Calu3 (cell line): ENCODE results near the gene HS3ST3B1. TPM values are rescaled to one million over a fixed set of nuclear protein-coding genes. Genes with fewer than 3 reads are reported as not detected.

Experiments used
- BruUV-seq: library from RNA; stranded (reverse); fragments of 400-500 nt; replicated peaks from 2 replicates; lab custom pipeline; 2021; lab: Mats Ljungman, UMichigan
- CTCF ChIA-PET: fragments of 300-600 bp; sonication (Branson Sonifier 250); formaldehyde crosslinking; loops from one replicate; lab custom pipeline; 2022; ENCODE audit warnings: antibody characterized with exemption; lab: Charles Lee
- DNase-seq: peaks from one replicate; pipeline ENCODE4 v3.0.0; 2022
- H3K27ac Mint-ChIP-seq: one replicate; pipeline ENCODE4 v1.8.0; 2022; ENCODE audit warnings: mixed read lengths; ENCODE audit not compliant: unreplicated experiment
- H3K27me3 Mint-ChIP-seq: one replicate; pipeline ENCODE4 v1.8.0; 2022; ENCODE audit warnings: mixed read lengths; ENCODE audit not compliant: unreplicated experiment
- H3K36me3 Mint-ChIP-seq: one replicate; pipeline ENCODE4 v1.8.0; 2022; ENCODE audit warnings: mild to moderate bottlenecking, moderate library complexity, mixed read lengths; ENCODE audit not compliant: insufficient read depth, unreplicated experiment
- H3K4me1 Mint-ChIP-seq: one replicate; pipeline ENCODE4 v1.8.0; 2022; ENCODE audit warnings: mild to moderate bottlenecking, low read depth, mixed read lengths; ENCODE audit not compliant: unreplicated experiment
- H3K4me3 Mint-ChIP-seq: one replicate; pipeline ENCODE4 v1.8.0; 2022; ENCODE audit warnings: mild to moderate bottlenecking, low read depth, moderate library complexity, mixed read lengths; ENCODE audit not compliant: unreplicated experiment
- H3K9me3 Mint-ChIP-seq: one replicate; pipeline ENCODE4 v1.8.0; 2022; ENCODE audit warnings: low read depth, mixed read lengths; ENCODE audit not compliant: unreplicated experiment
- CTCF ChIP-seq: fragments of 200-600 bp; IDR thresholded peaks from one replicate; pipeline ENCODE4 v1.8.0; 2022; ENCODE audit warnings: antibody characterized with exemption; ENCODE audit not compliant: unreplicated experiment
- intact Hi-C: fragments of 100-400 bp; cut with micrococcal nuclease; formaldehyde crosslinking; loops from one replicate; pipeline ENCODE4 v1.10.0; 2022; ENCODE audit not compliant: unreplicated experiment
- total RNA-seq: library from RNA; stranded (reverse); gene quantifications from 2 replicates; pipeline ENCODE4 v1.2.3, GENCODE V29; 2022

The HS3ST3B1 gene
- total RNA-seq, 1 experiment from 2014 or later: 0.80 TPM

DNA sequence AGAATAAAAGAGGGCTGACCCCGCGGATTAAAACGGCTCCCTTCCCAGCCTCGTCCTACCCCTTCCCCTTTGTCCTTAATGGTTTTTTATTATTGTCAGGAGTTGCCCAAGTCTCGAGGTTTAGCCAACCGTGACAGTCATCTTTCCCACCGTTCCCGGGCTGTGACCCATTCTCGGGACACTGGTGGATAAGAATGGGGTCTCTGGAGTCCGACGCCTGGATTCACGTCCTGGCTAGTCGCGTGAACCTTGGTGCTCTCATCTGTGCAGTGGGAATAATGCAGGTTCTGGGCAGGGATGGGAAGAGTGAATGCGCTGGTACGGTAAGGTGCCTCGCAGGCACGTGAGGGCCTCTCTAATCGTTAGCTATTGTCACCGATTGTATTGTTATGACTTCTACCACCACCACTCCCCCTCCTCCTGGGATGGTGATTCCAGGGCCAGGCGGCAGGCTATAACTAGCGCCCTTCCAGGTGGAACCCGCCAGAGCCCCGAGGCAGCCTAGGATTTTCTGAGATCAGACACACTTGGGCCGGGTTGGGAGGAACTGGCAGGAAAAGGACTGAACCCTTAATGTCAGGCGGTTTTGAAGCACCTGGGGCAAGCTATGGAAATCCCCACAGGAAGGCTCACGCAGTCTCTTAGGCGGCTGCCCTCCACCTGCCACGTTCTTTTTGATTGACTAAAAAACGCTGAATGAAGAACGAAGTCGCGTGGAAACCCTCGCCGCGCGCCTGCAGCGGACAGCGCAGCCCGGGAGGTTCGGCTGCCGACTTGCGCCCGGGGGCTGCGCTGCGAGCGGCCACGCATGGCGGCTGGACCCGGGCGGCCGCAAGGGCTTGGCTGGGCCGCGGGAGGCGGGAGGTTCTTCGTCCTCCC is 2.7 kb downstream of the HS3ST3B1 start:
- H3K27ac Mint-ChIP-seq: no peak overlapping the region
- H3K27me3 Mint-ChIP-seq: peaks cover 38% of the 10 kb centered on the region
- H3K36me3 Mint-ChIP-seq: peaks cover 10% of the 10 kb centered on the region
- intact Hi-C loops: loop anchor here (5.0 to 10.0 kb wide), 4 partner anchors 231 to 871 kb away; no protein-coding TSS in a partner anchor
- no TSS peak for BruUV-seq
- no peaks in the 10 kb centered on the region for H3K9me3 Mint-ChIP-seq
- peak overlapping the region; percentile 0 for H3K4me3 Mint-ChIP-seq
- CTCF ChIA-PET: no interaction called here
- DNase-seq: no peak
- no peak for TF ChIP-seq CTCF
- peaks cover 12% of the 10 kb centered on the region for H3K4me1 Mint-ChIP-seq

DNA sequence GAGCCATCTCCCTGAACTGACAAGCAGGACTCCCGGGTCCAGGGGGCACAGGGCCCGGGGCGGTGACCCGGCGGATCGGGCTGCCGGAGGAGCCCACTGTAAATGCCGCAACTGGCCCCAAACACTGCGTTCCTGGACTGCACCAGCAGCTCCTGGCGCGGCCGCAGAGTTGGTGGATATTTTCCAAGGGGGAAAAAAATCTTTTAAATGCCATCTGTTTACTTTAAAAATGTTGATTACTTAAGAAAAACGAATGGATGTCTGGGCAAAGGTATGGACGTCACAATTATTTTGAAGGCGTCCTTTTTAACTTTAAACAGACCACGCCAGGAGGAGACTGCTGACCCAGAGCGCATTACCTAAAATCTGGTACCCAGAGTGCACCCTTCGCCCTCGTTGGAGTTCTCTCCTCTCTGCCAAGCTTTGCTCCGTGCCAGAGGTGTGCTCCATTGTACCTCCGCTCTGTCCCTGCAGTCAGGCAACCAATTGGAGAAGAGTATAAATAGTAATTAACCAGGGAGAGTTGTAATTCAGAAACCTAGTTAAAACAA is 3.4 kb downstream of the HS3ST3B1 start:
- peaks cover 12% of the 10 kb centered on the region for H3K4me1 Mint-ChIP-seq

GRCh38 chr17:14304773-14305517 is 4.1 kb downstream of the HS3ST3B1 start:
- DNase-seq: no peak
- no peak for TF ChIP-seq CTCF
- intact Hi-C loops: loop anchor here (5.0 to 10.0 kb wide), 5 partner anchors 233 to 870 kb away; no protein-coding TSS in a partner anchor
- Mint-ChIP-seq H3K9me3 (no peaks in the 10 kb centered on the region), H3K36me3 (peaks cover 13% of the 10 kb centered on the region), H3K4me3 (no peak overlapping the region), H3K27me3 (peaks cover 38% of the 10 kb centered on the region), H3K27ac (no peak overlapping the region), H3K4me1 (peaks cover 10% of the 10 kb centered on the region)
- CTCF ChIA-PET: no interaction called here
- no TSS peak for BruUV-seq

More for the DNA sequence above, 3.4 kb downstream of the HS3ST3B1 start:
- no peak overlapping the region for H3K27ac Mint-ChIP-seq
- no peak for DNase-seq
- TF ChIP-seq CTCF: no peak
- peaks cover 38% of the 10 kb centered on the region for H3K27me3 Mint-ChIP-seq
- H3K9me3 Mint-ChIP-seq: no peaks in the 10 kb centered on the region
- peaks cover 13% of the 10 kb centered on the region for H3K36me3 Mint-ChIP-seq
- CTCF ChIA-PET: no interaction called here
- no peak overlapping the region for H3K4me3 Mint-ChIP-seq
- BruUV-seq: no TSS peak
- intact Hi-C loops: loop anchor here (5.0 to 10.0 kb wide), 4 partner anchors 232 to 871 kb away; no protein-coding TSS in a partner anchor

DNA sequence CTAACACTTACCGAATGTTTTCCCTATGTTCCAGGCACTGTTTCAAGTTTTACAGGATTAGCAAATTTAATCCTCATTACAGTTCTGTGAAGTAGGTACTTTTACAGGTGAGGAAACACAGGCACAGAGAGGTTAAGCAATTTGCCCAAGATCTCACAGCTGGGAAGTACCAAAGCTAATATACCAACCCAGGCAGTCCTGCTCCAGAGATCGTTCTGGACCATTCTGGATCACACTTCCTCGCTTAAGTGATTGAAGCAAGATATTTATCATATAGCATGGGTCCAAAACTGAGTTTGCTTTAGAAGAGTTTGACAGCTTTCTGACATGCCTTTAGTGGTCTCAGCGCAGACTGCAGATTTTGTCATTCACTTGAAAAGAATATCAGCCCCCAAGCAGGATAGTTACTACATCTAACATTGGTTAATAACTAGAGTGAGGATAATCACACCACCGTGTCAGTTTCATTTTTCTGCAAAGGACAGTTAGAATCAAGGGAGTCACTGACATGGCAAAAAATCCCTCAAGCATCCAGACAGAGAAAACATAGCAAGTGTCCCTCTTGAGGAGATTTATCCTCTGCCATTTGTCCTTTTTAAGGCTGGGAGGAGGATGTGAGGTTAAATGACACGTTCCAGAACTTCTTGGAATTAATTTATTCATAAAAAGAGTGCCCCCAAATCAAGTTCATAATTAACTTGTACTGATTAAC is 5.1 kb downstream of the HS3ST3B1 start:
- no peak overlapping the region for H3K27ac Mint-ChIP-seq
- TF ChIP-seq CTCF: no peak
- CTCF ChIA-PET: interaction anchor here (0.6 to 0.7 kb wide), 2 partner anchors 8 to 850 kb away, joined by 3 read pairs; no protein-coding TSS in a partner anchor
- no peaks in the 10 kb centered on the region for H3K9me3 Mint-ChIP-seq
- peaks cover 38% of the 10 kb centered on the region for H3K27me3 Mint-ChIP-seq
- DNase-seq: no peak
- peaks cover 12% of the 10 kb centered on the region for H3K36me3 Mint-ChIP-seq
- H3K4me3 Mint-ChIP-seq: no peak overlapping the region
- no peaks in the 10 kb centered on the region for H3K4me1 Mint-ChIP-seq
- intact Hi-C loops: loop anchor here (5.0 to 10.0 kb wide), 4 partner anchors 369 to 869 kb away; no protein-coding TSS in a partner anchor
- no TSS peak for BruUV-seq
